GM23338 (cell line): ENCODE results near the gene METAP1D. TPM values are rescaled to one million over a fixed set of nuclear protein-coding genes. Genes with fewer than 3 reads are reported as not detected.

Source experiments
- ATAC-seq: fragments of 200-7000 bp; cut with Tn5 transposase; 3 replicates; pipeline ENCODE4 v1.9.1; 2020
- DNase-seq: peaks from one replicate; pipeline ENCODE4 v3.0.0-alpha.2; 2015; ENCODE audit warnings: low spot score
- H2AFZ ChIP-seq: fragments of 200-600 bp; sonication (generic); 2 replicates; pipeline ENCODE4 v1.8.0; 2016; ENCODE audit warnings: antibody characterized with exemption, mild to moderate bottlenecking, moderate library complexity
- H3F3A ChIP-seq: fragments of 200-600 bp; sonication (generic); replicated peaks from 2 replicates; pipeline ENCODE4 v1.8.0; 2017; ENCODE audit warnings: antibody characterized with exemption, mixed run types, low read depth
- H3K27ac ChIP-seq: fragments of 200-600 bp; sonication (generic); 2 replicates; pipeline ENCODE4 v1.6.1; 2016; ENCODE audit warnings: low read depth
- H3K27me3 ChIP-seq: fragments of 200-600 bp; sonication (generic); 2 replicates; pipeline ENCODE4 v1.8.0; 2016; ENCODE audit warnings: mild to moderate bottlenecking, mixed run types, moderate library complexity; ENCODE audit not compliant: insufficient read depth
- H3K36me3 ChIP-seq: fragments of 200-600 bp; sonication (generic); 2 replicates; pipeline ENCODE4 v1.8.0; 2016; ENCODE audit warnings: mild to moderate bottlenecking; ENCODE audit not compliant: insufficient read depth
- H3K4me1 ChIP-seq: fragments of 200-600 bp; sonication (generic); 2 replicates; pipeline ENCODE4 v1.8.0; 2016; ENCODE audit warnings: mild to moderate bottlenecking, moderate library complexity; ENCODE audit not compliant: insufficient read depth
- H3K4me2 ChIP-seq: fragments of 200-600 bp; sonication (generic); 2 replicates; pipeline ENCODE4 v1.7.1; 2017; ENCODE audit warnings: mixed run types
- H3K4me3 ChIP-seq: fragments of 200-600 bp; sonication (generic); 2 replicates; pipeline ENCODE4 v1.6.1; 2016; ENCODE audit warnings: mixed run types
- H3K79me2 ChIP-seq: fragments of 200-600 bp; sonication (generic); replicated peaks from 2 replicates; pipeline ENCODE4 v1.8.0; 2017; ENCODE audit warnings: mild to moderate bottlenecking; ENCODE audit not compliant: insufficient read depth
- H3K9me2 ChIP-seq: fragments of 200-600 bp; sonication (generic); 2 replicates; pipeline ENCODE4 v1.8.0; 2017; ENCODE audit not compliant: insufficient read depth
- H4K20me1 ChIP-seq: fragments of 200-600 bp; sonication (generic); replicated peaks from 2 replicates; pipeline ENCODE4 v1.8.0; 2017; ENCODE audit warnings: mild to moderate bottlenecking; ENCODE audit not compliant: insufficient read depth
- H3K27ac Mint-ChIP-seq: 2 replicates; pipeline ENCODE4 v1.8.0; 2020; ENCODE audit warnings: inconsistent platforms, mild to moderate bottlenecking, moderate library complexity, mixed read lengths
- H3K27me3 Mint-ChIP-seq: 3 replicates; pipeline ENCODE4 v1.8.0; 2022; ENCODE audit warnings: low read depth, mild to moderate bottlenecking, moderate library complexity, mixed read lengths, inconsistent platforms; ENCODE audit not compliant: insufficient read depth, poor library complexity
- H3K36me3 Mint-ChIP-seq: 3 replicates; pipeline ENCODE4 v1.8.0; 2021; ENCODE audit warnings: low read depth, mild to moderate bottlenecking, inconsistent platforms, moderate library complexity, mixed read lengths
- H3K4me1 Mint-ChIP-seq: 3 replicates; pipeline ENCODE4 v1.8.0; 2020; ENCODE audit warnings: mild to moderate bottlenecking, inconsistent platforms, mixed read lengths
- H3K4me3 Mint-ChIP-seq: 3 replicates; pipeline ENCODE4 v1.8.0; 2021; ENCODE audit warnings: moderate library complexity, mild to moderate bottlenecking, inconsistent platforms, mixed read lengths
- H3K9me3 Mint-ChIP-seq: 3 replicates; pipeline ENCODE4 v1.8.0; 2020; ENCODE audit warnings: moderate library complexity, mild to moderate bottlenecking, inconsistent platforms, mixed read lengths
- CTCF ChIP-seq, 2 experiments: fragments of 200-600 bp in 1 of 2; sonication (generic) in 1 of 2; conservative IDR thresholded peaks; 2 replicates each; pipeline versions ENCODE4 v1.5.1 to v1.6.1; 2016 to 2017; ENCODE audit warnings: antibody characterized with exemption in 2 of 2, low read depth in 2 of 2, mild to moderate bottlenecking in 2 of 2, moderate library complexity in 1 of 2
- POLR2AphosphoS5 ChIP-seq: IDR thresholded peaks from 2 replicates; pipeline ENCODE4 v1.6.1; 2016; ENCODE audit warnings: antibody characterized with exemption, low read depth
- REST ChIP-seq: IDR thresholded peaks from one replicate; pipeline ENCODE4 v1.6.1; 2018; ENCODE audit warnings: antibody characterized with exemption; ENCODE audit not compliant: unreplicated experiment
- STAT1 ChIP-seq: IDR thresholded peaks from one replicate; pipeline ENCODE4 v1.6.1; 2016; ENCODE audit warnings: antibody characterized with exemption; ENCODE audit not compliant: unreplicated experiment
- ZNF462 ChIP-seq: fragments of 250-450 bp; sonication (Bioruptor Pico); IDR thresholded peaks from 2 replicates; pipeline ENCODE4 v1.5.0; 2020; ENCODE audit warnings: mild to moderate bottlenecking, moderate library complexity
- polyA plus RNA-seq: library from polyadenylated mRNA; unstranded; fragments of >200 nt; fragmentation: Nextera tagmentation; extraction: Ambion mirVana; gene quantifications from 2 replicates; pipeline ENCODE4 v1.2.1, GENCODE V29; 2016
- total RNA-seq: library from RNA; depleted of rRNA; stranded (reverse); fragments of >200 nt; shearing (Covaris generic); gene quantifications from 2 replicates; pipeline ENCODE4 v1.2.3, GENCODE V29; 2014

Gene METAP1D
- total and polyA plus RNA-seq, 2 experiments from 2014 or later, result 12.8 to 15.5 TPM

GRCh38 chr2:172093416-172094293, 93.9 kb downstream of the METAP1D start (continued):
- TF ChIP-seq REST, result no peak
- no peak for TF ChIP-seq STAT1

GRCh38 chr2:172094294-172095145, 94.8 kb downstream of the METAP1D start:
- Histone ChIP-seq H3K27ac (no peak overlapping the region), H3K27me3 (peaks cover 100% of the 10 kb centered on the region), H4K20me1 (peaks cover 26% of the 10 kb centered on the region), H3K9me2 (no peaks in the 10 kb centered on the region), H3K4me3 (peak overlapping the region; percentile 57), H3K36me3 (no peaks in the 10 kb centered on the region), H3K79me2 (no peaks in the 10 kb centered on the region), H3F3A (peaks cover 49% of the 10 kb centered on the region), H3K4me1 (peaks cover 87% of the 10 kb centered on the region), H3K4me2 (peak overlapping the region; percentile 88), H2AFZ (no peak overlapping the region; the same call in 1 of the 2 replicates)
- Mint-ChIP-seq H3K36me3 (peaks cover 3% of the 10 kb centered on the region; the same call in 1 of the 3 replicates), H3K9me3 (peaks cover 6% of the 10 kb centered on the region; the same call in 1 of the 3 replicates), H3K27ac (no peak overlapping the region), H3K4me3 (peak overlapping the region; percentile 70), H3K27me3 (peaks cover 99% of the 10 kb centered on the region), H3K4me1 (peaks cover 49% of the 10 kb centered on the region)
- ATAC-seq (peak; percentile 4), DNase-seq (peak; percentile 72)
- TF ChIP-seq CTCF (conservative IDR thresholded peaks at IDR 0.05; ENCODE audit: low read depth in 2 of 2) (no peak), ZNF462 (CRISPR knock-in tag) (no peak), REST (no peak), POLR2AphosphoS5 (no peak)
